ENCODE results near the gene PCK2. TPM values are rescaled to one million over a fixed set of nuclear protein-coding genes. Genes with fewer than 3 reads are reported as not detected.

The PCK2 gene
- polyA plus RNA-seq, 1 donor from 2014 or later: 1.2 TPM

GRCh38 chr14:24123424-24124417 is 29.6 kb downstream of the PCK2 start:
- Histone ChIP-seq H3K9ac (ENCODE audit: low read length) (no peak overlapping the region), H3K4me3 (ENCODE audit: low read length) (no peak overlapping the region), H4K20me1 (ENCODE audit: insufficient read depth) (no peaks in the 10 kb centered on the region), H3K79me2 (replicated peaks; ENCODE audit: insufficient read depth, low read length) (no peaks in the 10 kb centered on the region), H3K9me3 (ENCODE audit: low read length) (no peaks in the 10 kb centered on the region), H2AFZ (ENCODE audit: low read depth, low read length) (no peak overlapping the region), H3K27ac (ENCODE audit: low read length) (no peak overlapping the region), H3K4me2 (ENCODE audit: low read length) (no peak overlapping the region), H3K27me3 (ENCODE audit: insufficient read depth, low read depth, low read length) (no peaks in the 10 kb centered on the region), H3K9me2 (ENCODE audit: insufficient read depth, low read length) (no peaks in the 10 kb centered on the region), H3F3A (ENCODE audit: insufficient read depth, low read length, poor library complexity, severe bottlenecking) (no peaks in the 10 kb centered on the region), H3K36me3 (ENCODE audit: insufficient read depth, low read length) (no peaks in the 10 kb centered on the region)
- TF ChIP-seq EP300 (conservative IDR thresholded peaks at IDR 0.05; ENCODE audit: poor library complexity, severe bottlenecking): no peak
- no peak for TF ChIP-seq RAD21 (conservative IDR thresholded peaks at IDR 0.05)
- TF ChIP-seq CTCF (IDR thresholded peaks at IDR 0.05; ENCODE audit: poor library complexity, severe bottlenecking): no peak
- TF ChIP-seq EZH2 (IDR thresholded peaks at IDR 0.05; ENCODE audit: borderline replicate concordance, insufficient read depth, low read length, poor library complexity, severe bottlenecking): no peak
- TF ChIP-seq POLR2AphosphoS5 (IDR thresholded peaks at IDR 0.05): no peak
- TF ChIP-seq SMC3 (conservative IDR thresholded peaks at IDR 0.05; ENCODE audit: poor library complexity): no peak
- TF ChIP-seq TAF1 (IDR thresholded peaks at IDR 0.05; ENCODE audit: low read depth): no peak
- no peak for TF ChIP-seq REST (IDR thresholded peaks at IDR 0.05; ENCODE audit: borderline replicate concordance)
- no peak for TF ChIP-seq MXI1 (conservative IDR thresholded peaks at IDR 0.05; ENCODE audit: poor library complexity, severe bottlenecking)

GRCh38 chr14:24126939-24127338 is 32.8 kb downstream of the PCK2 start:
- no peak for TF ChIP-seq SMC3 (conservative IDR thresholded peaks at IDR 0.05; ENCODE audit: poor library complexity)
- no peak for TF ChIP-seq REST (IDR thresholded peaks at IDR 0.05; ENCODE audit: borderline replicate concordance)
- TF ChIP-seq EP300 (conservative IDR thresholded peaks at IDR 0.05; ENCODE audit: poor library complexity, severe bottlenecking): no peak
- TF ChIP-seq CTCF (IDR thresholded peaks at IDR 0.05; ENCODE audit: poor library complexity, severe bottlenecking): no peak
- TF ChIP-seq RAD21 (conservative IDR thresholded peaks at IDR 0.05): no peak
- TF ChIP-seq MXI1 (conservative IDR thresholded peaks at IDR 0.05; ENCODE audit: poor library complexity, severe bottlenecking): no peak
- no peak for TF ChIP-seq POLR2AphosphoS5 (IDR thresholded peaks at IDR 0.05)
- no peak for TF ChIP-seq EZH2 (IDR thresholded peaks at IDR 0.05; ENCODE audit: borderline replicate concordance, insufficient read depth, low read length, poor library complexity, severe bottlenecking)
- no peak for TF ChIP-seq TAF1 (IDR thresholded peaks at IDR 0.05; ENCODE audit: low read depth)
- Histone ChIP-seq H3K4me3 (ENCODE audit: low read length) (no peak overlapping the region), H3K79me2 (replicated peaks; ENCODE audit: insufficient read depth, low read length) (no peaks in the 10 kb centered on the region), H3K27me3 (ENCODE audit: insufficient read depth, low read depth, low read length) (no peaks in the 10 kb centered on the region), H4K20me1 (ENCODE audit: insufficient read depth) (no peaks in the 10 kb centered on the region), H3K4me2 (ENCODE audit: low read length) (no peak overlapping the region), H2AFZ (ENCODE audit: low read depth, low read length) (no peak overlapping the region), H3K9me2 (ENCODE audit: insufficient read depth, low read length) (no peaks in the 10 kb centered on the region), H3K9ac (ENCODE audit: low read length) (no peak overlapping the region), H3K36me3 (ENCODE audit: insufficient read depth, low read length) (no peaks in the 10 kb centered on the region), H3K9me3 (ENCODE audit: low read length) (no peaks in the 10 kb centered on the region), H3F3A (ENCODE audit: insufficient read depth, low read length, poor library complexity, severe bottlenecking) (no peaks in the 10 kb centered on the region), H3K27ac (ENCODE audit: low read length) (no peak overlapping the region)

Measured in neural cell (in vitro differentiated cells).